Caco-2 (cell line): Measurements from ENCODE around the gene ADK. TPM values are rescaled to one million over a fixed set of nuclear protein-coding genes. Genes with fewer than 3 reads are reported as not detected.

ENCODE experiments used
- BruUV-seq: library from RNA; stranded (reverse); fragments of 400-500 nt; replicated peaks from 2 replicates; lab custom pipeline; 2021; lab: Mats Ljungman, UMichigan
- CTCF ChIA-PET: fragments of 300-600 bp; sonication (Branson Sonifier 250); formaldehyde crosslinking; loops from one replicate; lab custom pipeline; 2022; ENCODE audit warnings: antibody characterized with exemption; lab: Charles Lee
- POLR2A ChIA-PET: fragments of 300-600 bp; sonication (Branson Sonifier 250); formaldehyde crosslinking; loops from one replicate; lab custom pipeline; 2022; ENCODE audit warnings: antibody characterized with exemption; lab: Charles Lee
- DNase-seq, 2 experiments: peaks; one replicate each; pipeline versions ENCODE4 v3.0.0 to v3.0.0-alpha.2; 2020 to 2022
- H3K27me3 ChIP-seq: replicated peaks from 2 replicates; pipeline ENCODE4 v1.6.0; 2011; ENCODE audit warnings: low read length; ENCODE audit not compliant: control insufficient read depth, insufficient read depth
- H3K36me3 ChIP-seq: 2 replicates; pipeline ENCODE4 v1.5.1; 2011; ENCODE audit warnings: low read length; ENCODE audit not compliant: control insufficient read depth, insufficient read depth
- H3K4me1 ChIP-seq: fragments of 250-450 bp; sonication (Bioruptor Pico); 2 replicates; pipeline ENCODE4 v1.5.1; 2020; ENCODE audit warnings: mild to moderate bottlenecking
- H3K4me3 ChIP-seq: 2 replicates; pipeline ENCODE4 v1.5.1; 2011; ENCODE audit warnings: low read depth, mild to moderate bottlenecking, control low read depth, low read length
- H3K9me3 ChIP-seq: fragments of 250-450 bp; sonication (Bioruptor Pico); 2 replicates; pipeline ENCODE4 v1.5.1; 2020; ENCODE audit warnings: mild to moderate bottlenecking, moderate library complexity
- H3K27ac Mint-ChIP-seq: one replicate; pipeline ENCODE4 v1.8.0; 2022; ENCODE audit warnings: mixed read lengths; ENCODE audit not compliant: unreplicated experiment
- H3K27me3 Mint-ChIP-seq: one replicate; pipeline ENCODE4 v1.8.0; 2022; ENCODE audit warnings: mixed read lengths; ENCODE audit not compliant: insufficient read depth, unreplicated experiment
- H3K36me3 Mint-ChIP-seq: one replicate; pipeline ENCODE4 v1.8.0; 2022; ENCODE audit warnings: mild to moderate bottlenecking, mixed read lengths; ENCODE audit not compliant: insufficient read depth, unreplicated experiment
- H3K4me1 Mint-ChIP-seq: one replicate; pipeline ENCODE4 v1.8.0; 2022; ENCODE audit warnings: low read depth, mixed read lengths; ENCODE audit not compliant: unreplicated experiment
- H3K4me3 Mint-ChIP-seq: one replicate; pipeline ENCODE4 v1.8.0; 2022; ENCODE audit warnings: mild to moderate bottlenecking, moderate library complexity, mixed read lengths; ENCODE audit not compliant: unreplicated experiment
- H3K9me3 Mint-ChIP-seq: one replicate; pipeline ENCODE4 v1.8.0; 2022; ENCODE audit warnings: mixed read lengths; ENCODE audit not compliant: unreplicated experiment
- intact Hi-C: fragments of 100-400 bp; cut with micrococcal nuclease; formaldehyde crosslinking; loops from one replicate; pipeline ENCODE4 v1.10.0; 2022; ENCODE audit not compliant: unreplicated experiment
- total RNA-seq: library from RNA; stranded (reverse); gene quantifications from 2 replicates; pipeline ENCODE4 v1.2.3, GENCODE V29; 2022
- TF ChIP-seq, protein P1 (sequence below), 2 experiments: fragments of 200-600 bp in 1 of 2; IDR thresholded peaks; 1 replicate in 1 of 2; 2 replicates in 1 of 2; pipeline versions ENCODE4 v1.5.1 to v1.8.0; 2011 to 2022; ENCODE audit warnings: antibody characterized with exemption in 1 of 2, control low read depth in 1 of 2, inconsistent platforms in 1 of 2, low read depth in 1 of 2, low read length in 1 of 2, mild to moderate bottlenecking in 1 of 2, moderate library complexity in 1 of 2; ENCODE audit not compliant: insufficient read depth in 1 of 2, severe bottlenecking in 1 of 2, unreplicated experiment in 1 of 2

Gene ADK
- total RNA-seq, 1 experiment from 2014 or later: 105 TPM

DNA sequence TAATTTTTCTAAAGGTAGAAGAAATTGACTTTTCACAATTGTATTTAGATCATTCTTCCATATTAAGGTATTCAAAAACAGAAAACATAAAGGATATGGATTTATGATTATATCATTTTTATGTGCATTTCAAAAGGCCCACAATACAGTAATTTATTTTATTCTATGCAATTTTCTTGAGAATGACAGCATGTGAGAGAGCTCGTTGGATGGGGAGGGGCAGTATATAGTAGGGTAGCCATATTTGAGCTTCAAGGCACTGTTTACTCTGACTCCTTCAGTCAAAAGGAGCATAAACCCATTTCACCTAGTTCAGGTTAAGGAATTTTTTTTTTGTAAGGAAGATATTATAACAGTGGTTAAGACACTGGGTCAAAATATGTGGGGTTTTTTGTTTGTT, 534.5 kb downstream of the ADK start:
- POLR2A ChIA-PET: no interaction called here
- CTCF ChIA-PET: no interaction called here
- TF ChIP-seq, protein P1, sequence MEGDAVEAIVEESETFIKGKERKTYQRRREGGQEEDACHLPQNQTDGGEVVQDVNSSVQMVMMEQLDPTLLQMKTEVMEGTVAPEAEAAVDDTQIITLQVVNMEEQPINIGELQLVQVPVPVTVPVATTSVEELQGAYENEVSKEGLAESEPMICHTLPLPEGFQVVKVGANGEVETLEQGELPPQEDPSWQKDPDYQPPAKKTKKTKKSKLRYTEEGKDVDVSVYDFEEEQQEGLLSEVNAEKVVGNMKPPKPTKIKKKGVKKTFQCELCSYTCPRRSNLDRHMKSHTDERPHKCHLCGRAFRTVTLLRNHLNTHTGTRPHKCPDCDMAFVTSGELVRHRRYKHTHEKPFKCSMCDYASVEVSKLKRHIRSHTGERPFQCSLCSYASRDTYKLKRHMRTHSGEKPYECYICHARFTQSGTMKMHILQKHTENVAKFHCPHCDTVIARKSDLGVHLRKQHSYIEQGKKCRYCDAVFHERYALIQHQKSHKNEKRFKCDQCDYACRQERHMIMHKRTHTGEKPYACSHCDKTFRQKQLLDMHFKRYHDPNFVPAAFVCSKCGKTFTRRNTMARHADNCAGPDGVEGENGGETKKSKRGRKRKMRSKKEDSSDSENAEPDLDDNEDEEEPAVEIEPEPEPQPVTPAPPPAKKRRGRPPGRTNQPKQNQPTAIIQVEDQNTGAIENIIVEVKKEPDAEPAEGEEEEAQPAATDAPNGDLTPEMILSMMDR (IDR thresholded peaks at IDR 0.05; ENCODE audit: insufficient read depth in 1 of 2, low read depth in 1 of 2, low read length in 1 of 2, severe bottlenecking in 1 of 2, unreplicated experiment in 1 of 2): no peak
- DNase-seq: no peak
- Histone ChIP-seq H3K4me3 (no peak overlapping the region), H3K36me3 (no peaks in the 10 kb centered on the region), H3K9me3 (no peaks in the 10 kb centered on the region), H3K27me3 (no peaks in the 10 kb centered on the region), H3K4me1 (no peaks in the 10 kb centered on the region)
- Mint-ChIP-seq H3K4me3 (no peak overlapping the region), H3K27ac (no peak overlapping the region), H3K9me3 (no peaks in the 10 kb centered on the region), H3K4me1 (no peaks in the 10 kb centered on the region), H3K27me3 (no peaks in the 10 kb centered on the region), H3K36me3 (no peaks in the 10 kb centered on the region)
- intact Hi-C loops: no loop called here
- no TSS peak for BruUV-seq

DNA sequence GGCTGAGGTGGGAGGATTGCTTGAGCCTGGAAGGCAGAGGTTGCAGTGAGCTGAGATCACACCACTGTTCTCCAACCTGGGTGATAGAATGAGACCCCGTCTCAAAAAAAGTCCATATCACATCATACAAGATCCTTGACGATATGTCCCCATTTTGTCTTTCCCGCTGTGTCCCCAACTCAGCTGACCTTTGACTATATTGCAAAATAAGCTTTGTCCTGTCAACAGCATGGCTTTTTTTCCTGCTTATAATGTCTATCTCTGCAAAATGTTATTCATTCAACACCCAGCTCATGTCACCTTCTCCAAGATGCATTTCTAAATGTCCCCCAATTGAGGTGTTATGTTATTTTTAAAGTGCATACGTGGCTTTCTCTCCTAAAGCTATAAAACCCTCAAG, 539.4 kb downstream of the ADK start:
- no peak overlapping the region for H3K27ac Mint-ChIP-seq

DNA sequence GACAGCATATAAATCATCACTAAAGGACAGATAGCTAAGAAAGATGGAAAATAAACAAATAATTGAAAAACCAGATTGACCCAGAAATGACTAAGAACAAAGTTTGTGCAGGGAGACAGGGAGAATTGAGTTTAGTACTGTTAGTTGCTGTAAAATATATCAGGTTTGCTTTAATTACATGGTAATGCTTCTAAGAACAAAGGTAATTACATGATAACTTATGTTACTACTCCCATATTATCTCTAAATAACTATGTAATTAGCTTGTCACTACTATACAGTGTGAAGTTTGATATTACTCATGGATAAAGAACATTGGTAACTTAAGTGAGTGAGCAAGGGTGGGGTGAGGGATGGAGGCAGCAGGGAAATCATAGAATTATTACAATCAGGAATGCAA, 540.1 kb downstream of the ADK start:
- Mint-ChIP-seq H3K9me3 (no peaks in the 10 kb centered on the region), H3K36me3 (no peaks in the 10 kb centered on the region), H3K27ac (no peak overlapping the region), H3K27me3 (no peaks in the 10 kb centered on the region), H3K4me1 (no peaks in the 10 kb centered on the region), H3K4me3 (no peak overlapping the region)
- ChIA-PET POLR2A (no interaction called here), CTCF (no interaction called here)
- intact Hi-C loops: no loop called here
- TF ChIP-seq, protein P1 (IDR thresholded peaks at IDR 0.05; ENCODE audit: insufficient read depth in 1 of 2, low read depth in 1 of 2, low read length in 1 of 2, severe bottlenecking in 1 of 2, unreplicated experiment in 1 of 2): no peak
- no TSS peak for BruUV-seq
- H3K27me3 ChIP-seq: no peaks in the 10 kb centered on the region
- DNase-seq: no peak
- no peaks in the 10 kb centered on the region for H3K4me1 ChIP-seq
- H3K36me3 ChIP-seq: no peaks in the 10 kb centered on the region
- no peaks in the 10 kb centered on the region for H3K9me3 ChIP-seq
- no peak overlapping the region for H3K4me3 ChIP-seq

More for the DNA sequence above, 539.4 kb downstream of the ADK start:
- Histone ChIP-seq H3K4me1 (no peaks in the 10 kb centered on the region), H3K36me3 (no peaks in the 10 kb centered on the region), H3K9me3 (no peaks in the 10 kb centered on the region), H3K4me3 (no peak overlapping the region), H3K27me3 (no peaks in the 10 kb centered on the region)
- intact Hi-C loops: no loop called here
- Mint-ChIP-seq H3K4me3 (no peak overlapping the region), H3K27me3 (no peaks in the 10 kb centered on the region), H3K4me1 (no peaks in the 10 kb centered on the region), H3K36me3 (no peaks in the 10 kb centered on the region), H3K9me3 (no peaks in the 10 kb centered on the region)
- TF ChIP-seq, protein P1 (IDR thresholded peaks at IDR 0.05; ENCODE audit: insufficient read depth in 1 of 2, low read depth in 1 of 2, low read length in 1 of 2, severe bottlenecking in 1 of 2, unreplicated experiment in 1 of 2): no peak
- ChIA-PET POLR2A (no interaction called here), CTCF (no interaction called here)
- DNase-seq: no peak
- BruUV-seq: no TSS peak
